8988T (cell line): ENCODE data around the gene CYBB.
"Not testable (repeated sequence)": the region's sequence is repeated elsewhere in the genome, so short reads cannot be mapped to it uniquely, and the experiment has no call there.

Experiments used
- DNase-seq: peaks from one replicate; pipeline ENCODE4 v3.0.0; 2011

The CYBB gene

DNA sequence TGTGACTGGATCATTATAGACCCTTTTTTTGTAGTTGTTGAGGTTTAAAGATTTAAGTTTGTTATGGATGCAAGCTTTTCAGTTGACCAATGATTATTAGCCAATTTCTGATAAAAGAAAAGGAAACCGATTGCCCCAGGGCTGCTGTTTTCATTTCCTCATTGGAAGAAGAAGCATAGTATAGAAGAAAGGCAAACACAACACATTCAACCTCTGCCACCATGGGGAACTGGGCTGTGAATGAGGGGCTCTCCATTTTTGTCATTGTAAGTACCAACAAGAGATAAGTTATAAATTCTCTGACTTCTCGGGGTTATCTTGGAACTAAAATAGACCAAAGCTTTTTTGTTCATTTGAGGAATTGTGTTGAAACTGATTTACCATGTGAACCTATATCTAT is at the start of gene CYBB:
Gene CYBB, plus strand, starts transcription at position 203 of the 400 bp plus-strand sequence. Its CDS starts 19 bp downstream, at position 222.
- DNase-seq: no peak

GRCh38 chrX:37745354-37745753 is 34.5 kb upstream of the CYBB start:
- DNase-seq: peak; percentile 14

- no peak for DNase-seq
Measured at GRCh38 chrX:37745835-37746217, 34.0 kb upstream of the CYBB start.

DNA sequence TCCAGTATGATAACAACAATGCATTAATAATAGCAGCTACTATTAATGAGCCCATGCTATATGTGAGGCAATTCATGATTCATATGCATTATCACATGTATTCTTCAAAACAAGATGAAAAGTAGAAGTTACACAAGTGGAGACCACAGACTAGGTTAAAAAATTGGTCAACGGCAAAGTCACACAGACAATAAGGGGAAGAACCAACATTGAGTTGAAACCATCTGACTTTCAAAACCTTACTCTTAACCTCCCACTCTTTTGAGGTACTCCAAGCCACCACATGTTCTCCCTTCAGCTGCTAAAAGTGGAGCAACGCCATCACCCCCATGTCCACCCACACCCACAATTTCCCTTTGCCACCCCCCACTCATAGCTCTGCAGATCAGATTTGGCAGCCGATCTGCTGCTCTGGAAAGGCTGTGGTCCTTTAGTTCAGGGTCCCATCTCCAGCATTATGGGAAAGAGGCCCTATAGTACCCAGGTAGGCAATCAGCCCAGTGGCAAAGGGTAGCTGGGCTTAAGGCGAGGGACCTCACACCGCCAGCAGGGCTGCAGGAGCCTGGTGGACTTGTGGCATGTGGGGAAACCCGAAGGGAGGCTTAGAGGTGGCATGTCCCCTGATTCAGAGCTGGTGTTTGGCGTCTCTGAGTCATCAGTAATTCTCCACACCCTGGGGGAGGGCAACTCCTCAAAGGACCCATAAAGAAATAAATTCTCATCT is 33.5 kb upstream of the CYBB start:
- DNase-seq: no peak

GRCh38 chrX:37746951-37747350 is 32.9 kb upstream of the CYBB start:
- DNase-seq: no peak

DNA sequence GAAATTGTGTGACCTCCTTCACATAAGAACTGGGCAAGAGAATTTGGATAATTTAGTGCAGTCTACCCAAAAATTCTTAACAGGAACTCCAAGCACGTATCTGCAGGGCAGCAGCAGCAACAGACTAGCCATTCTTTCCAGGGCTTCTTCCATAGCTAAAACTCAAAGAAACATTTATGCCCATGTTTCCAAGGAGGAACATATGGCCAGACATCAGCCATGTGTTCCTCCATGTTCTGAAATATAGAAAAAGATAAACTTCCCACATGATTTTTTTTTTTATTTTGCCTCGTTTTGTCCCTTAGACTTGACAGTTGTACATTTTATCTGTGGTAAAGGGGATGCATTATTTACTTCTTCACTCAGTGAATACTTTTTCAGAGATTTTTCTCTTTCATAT is 27.6 kb upstream of the CYBB start:
- DNase-seq: no peak

DNA sequence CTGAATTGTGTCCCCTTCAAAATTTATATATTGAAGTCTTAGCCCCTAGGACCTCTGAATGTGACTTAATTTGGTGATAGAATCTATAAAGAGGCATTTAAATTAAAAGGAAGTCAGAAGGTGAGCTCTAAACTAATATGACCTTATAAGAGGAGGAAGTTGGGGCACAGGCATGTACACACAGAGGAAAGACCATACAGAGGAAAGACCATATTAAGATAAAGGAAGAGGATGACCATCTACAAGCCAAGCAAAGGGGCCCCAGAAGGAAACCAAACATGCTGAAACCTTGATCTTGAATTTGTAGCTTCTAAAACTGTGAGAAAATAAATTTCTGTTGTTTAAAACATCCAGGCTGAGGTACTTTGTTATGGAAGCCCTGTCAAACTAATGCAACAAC is 26.9 kb upstream of the CYBB start:
- no peak for DNase-seq

DNA sequence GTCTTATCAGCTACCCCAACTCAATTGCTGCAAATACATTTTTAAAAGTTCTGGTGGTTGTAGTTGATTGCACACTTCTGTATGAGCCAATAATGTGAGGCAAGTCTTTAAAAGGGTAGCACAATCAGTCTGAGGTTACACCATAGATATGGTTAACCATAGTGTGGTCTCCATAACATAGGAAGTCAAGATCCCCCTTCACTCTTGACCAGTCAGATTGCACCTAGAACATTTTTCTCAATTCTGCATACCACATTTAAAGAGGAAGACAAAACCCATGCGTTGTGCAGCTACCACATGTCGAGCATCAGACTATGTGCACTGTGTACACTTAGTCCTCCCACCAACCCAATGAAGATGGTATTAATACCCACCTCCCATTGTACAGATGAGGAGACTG is 26.5 kb upstream of the CYBB start:
- DNase-seq: no peak

GRCh38 chrX:37754516-37754915 is 25.3 kb upstream of the CYBB start:
- DNase-seq: no peak

- no peak for DNase-seq
Measured at GRCh38 chrX:37755025-37755424, 24.8 kb upstream of the CYBB start.

DNA sequence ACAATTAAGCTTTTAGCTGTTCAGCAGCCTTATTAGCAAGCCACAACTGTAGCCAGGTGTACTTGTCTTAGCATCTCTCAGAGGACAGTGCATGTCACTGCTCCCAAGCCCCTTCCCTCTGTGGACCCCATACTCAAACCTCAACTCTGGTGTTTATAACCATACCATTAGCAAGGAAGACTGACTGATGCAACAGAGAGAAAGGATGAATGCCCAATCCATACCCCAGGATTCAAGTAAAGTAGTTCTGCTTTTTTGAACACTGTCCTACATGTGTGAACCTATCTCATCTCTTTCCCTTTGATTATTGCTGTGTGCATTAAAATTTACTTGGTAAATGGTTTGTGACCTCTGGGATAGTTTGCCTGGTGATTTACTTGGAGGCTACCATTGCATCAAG is 22.8 kb upstream of the CYBB start:
- no peak for DNase-seq

DNA sequence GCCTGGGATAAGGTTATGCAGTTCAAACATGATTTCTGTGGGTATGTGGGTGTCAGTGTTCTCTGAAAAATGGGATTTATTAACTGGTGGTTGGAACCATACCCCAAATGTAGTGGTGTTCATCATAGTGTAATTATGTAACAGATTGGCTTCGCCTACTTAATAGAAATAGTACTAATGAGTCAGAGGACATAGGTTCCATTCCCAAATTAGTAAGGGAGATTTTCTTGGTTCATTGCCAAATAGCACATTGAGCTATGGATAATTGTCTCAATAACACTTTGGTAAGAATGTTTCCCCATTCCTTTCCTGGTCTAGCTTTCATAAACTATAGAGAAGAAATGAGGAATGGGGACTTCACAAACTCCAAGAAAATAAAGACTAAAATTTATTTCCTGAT is 20.5 kb upstream of the CYBB start:
- DNase-seq: no peak

DNA sequence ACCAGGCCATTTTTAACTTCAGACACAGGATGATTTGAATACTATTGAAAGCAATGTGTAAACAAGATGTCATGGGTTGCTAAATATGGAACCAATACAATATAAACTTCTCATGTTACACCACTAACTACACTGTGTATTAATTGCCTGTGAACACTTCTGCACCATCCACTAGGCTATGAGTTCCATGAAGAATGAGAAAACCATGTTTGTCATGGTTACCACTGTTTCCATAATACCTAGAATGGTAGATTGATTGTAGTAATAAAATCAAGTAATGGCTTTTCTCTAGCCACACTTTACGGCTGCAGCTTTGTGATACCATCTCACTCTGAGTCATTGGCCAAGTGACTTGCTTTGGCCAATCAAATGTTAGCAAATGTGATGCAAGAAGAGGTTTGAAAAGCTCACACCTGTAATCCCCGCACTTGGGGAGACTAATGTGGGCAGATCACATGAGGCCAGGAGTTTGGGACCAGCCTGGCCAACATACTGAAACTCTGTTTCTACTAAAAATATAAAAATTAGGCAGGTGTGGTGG is 19.9 kb upstream of the CYBB start:
- no peak for DNase-seq

DNA sequence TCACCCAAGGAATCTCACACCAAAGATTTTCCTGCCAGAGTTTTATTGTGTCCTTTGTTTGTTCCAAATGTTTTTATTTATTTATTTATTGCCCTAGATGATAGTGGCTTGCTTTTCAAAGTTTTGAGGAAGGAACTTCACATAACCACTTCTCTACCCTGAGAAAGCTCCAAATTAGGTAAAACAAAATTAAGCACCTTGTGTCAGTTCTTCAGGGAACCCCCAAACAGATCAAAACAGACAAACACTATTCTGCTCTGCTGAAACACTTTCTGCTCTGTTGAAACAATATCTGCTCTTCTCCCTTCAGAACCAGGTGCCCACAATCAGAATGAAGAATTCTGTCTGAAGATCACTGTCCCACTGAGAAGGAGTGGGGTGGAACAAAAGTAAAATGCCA is 16.5 kb upstream of the CYBB start:
- DNase-seq: no peak

- DNase-seq: no peak
Measured at GRCh38 chrX:37765507-37765906, 14.4 kb upstream of the CYBB start.

GRCh38 chrX:37767430-37767829 is 12.4 kb upstream of the CYBB start:
- DNase-seq: no peak

- DNase-seq: not testable (repeated sequence)
Measured at GRCh38 chrX:37768866-37769265, 11.0 kb upstream of the CYBB start.

DNA sequence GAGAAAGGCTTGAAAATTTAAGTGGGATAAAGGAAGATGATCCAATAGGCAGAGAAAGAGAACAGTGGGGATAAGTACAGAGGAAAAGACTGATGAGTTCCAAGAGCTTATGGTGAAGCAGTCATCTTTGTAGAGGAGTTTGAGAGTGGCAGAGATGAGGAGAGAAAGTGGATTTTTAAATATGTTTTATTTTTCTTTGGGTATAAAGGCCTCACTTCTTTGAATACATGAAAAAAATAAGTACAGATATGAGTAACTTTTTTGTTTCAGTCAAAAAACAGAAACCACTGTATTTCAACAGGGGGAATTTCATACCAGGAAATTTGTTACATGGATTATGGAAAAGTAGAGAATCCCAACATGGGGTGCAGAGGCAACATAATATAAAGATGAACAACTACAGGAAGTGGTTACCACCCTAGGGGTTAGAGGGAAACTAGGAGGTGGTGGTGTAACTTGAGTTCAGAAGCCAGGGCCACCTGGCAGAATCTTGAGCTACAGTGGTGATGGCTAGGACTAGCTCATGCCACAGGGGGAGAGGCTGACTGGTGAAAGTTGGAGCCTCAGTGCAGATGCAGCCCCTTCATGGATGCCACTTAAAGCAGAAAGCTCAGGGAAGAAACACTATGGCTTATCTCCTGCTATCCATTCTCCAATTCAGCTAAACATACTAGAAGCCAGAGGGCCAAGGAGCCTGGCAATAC is 3.4 kb upstream of the CYBB start:
- no peak for DNase-seq

DNA sequence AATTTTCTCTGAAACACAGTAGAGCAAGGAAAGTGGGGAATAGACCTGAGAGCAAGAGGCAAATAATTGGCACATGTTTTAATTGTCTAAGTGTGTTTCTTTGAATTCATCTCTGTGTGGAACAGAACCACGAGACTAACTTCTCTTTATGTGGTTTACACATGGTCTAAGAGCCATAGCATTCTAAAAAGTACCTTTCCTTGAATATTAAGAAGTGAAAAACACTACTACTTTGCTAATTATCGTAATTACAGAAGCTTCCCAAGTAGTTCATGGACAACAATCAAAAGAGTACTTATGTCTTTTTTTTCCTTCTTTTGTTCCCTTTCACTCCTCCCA is 2.9 kb upstream of the CYBB start:
- DNase-seq: no peak

- DNase-seq: no peak
Measured at GRCh38 chrX:37781081-37781480, 1.2 kb downstream of the CYBB start.

DNA sequence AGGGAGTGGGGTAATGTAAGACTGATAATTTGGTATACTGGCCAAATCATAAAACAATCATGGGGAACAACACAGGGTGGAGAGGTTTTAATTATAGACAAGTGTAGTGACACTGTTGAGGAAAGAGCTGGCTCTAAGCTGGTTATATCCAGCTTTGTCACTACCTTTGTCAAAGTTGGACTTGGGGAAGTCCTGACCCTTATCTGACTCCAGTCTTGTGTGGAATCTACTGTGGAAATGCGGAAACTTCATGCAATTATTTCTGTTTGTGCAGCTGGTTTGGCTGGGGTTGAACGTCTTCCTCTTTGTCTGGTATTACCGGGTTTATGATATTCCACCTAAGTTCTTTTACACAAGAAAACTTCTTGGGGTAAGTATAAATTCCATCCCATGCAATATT is 2.0 kb downstream of the CYBB start:
- DNase-seq: no peak

- no peak for DNase-seq
Measured at GRCh38 chrX:37782359-37782758, 2.5 kb downstream of the CYBB start.

DNA sequence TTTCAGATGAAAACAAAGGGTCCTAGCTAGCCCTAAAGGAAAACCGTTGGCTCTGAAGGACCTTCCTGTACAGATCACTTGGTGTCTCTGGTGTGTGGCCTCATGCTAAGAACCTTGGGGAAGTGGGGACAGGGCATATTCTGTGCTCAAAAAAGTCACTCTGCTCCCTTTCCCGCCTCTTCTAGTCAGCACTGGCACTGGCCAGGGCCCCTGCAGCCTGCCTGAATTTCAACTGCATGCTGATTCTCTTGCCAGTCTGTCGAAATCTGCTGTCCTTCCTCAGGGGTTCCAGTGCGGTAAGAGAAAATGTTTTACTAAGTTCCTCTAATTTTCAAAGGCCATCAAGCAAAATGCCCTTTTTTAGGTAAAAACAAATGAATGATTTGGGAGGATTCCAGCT is 3.4 kb downstream of the CYBB start:
- DNase-seq: no peak

DNA sequence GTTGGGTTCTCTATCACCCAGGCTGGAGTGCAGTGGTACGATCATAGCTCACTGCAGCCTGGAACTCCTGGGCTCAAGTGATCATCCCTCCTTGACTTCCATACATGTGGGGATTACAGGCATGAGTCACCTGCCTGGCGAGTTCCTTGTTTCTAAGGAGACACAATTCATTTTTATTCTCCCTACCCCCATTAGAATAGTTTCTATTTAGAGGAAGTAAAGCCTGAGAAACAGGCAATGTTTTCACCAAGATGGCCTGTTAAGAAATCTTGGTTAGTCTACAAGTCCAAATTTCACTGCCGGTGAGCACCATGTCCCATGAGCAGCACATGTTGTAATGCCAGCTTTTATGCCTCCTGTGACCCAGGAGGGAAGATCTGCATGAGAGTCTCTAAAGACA is 5.7 kb downstream of the CYBB start:
- DNase-seq: no peak
